Activated CD4-positive, alpha-beta T cell treated with anti-CD3 and anti-CD28 coated beads, Interleukin-2, amount 10 ng/mL, durations not matched to agents 24 days and 14 days (primary cell): ENCODE results near the gene ALDH7A1. TPM values are rescaled to one million over a fixed set of nuclear protein-coding genes. Genes with fewer than 3 reads are reported as not detected.
"Not testable (repeated sequence)": the region's sequence is repeated elsewhere in the genome, so short reads cannot be mapped to it uniquely, and the experiment has no call there.

Experiments used
- DNase-seq: peaks from one replicate; pipeline ENCODE4 v3.0.0; 2022
- H3K27ac Mint-ChIP-seq: one replicate; pipeline ENCODE4 v1.8.0; 2022; ENCODE audit warnings: mild to moderate bottlenecking, mixed read lengths
- H3K27me3 Mint-ChIP-seq: one replicate; pipeline ENCODE4 v1.8.0; 2022; ENCODE audit warnings: mixed read lengths
- H3K36me3 Mint-ChIP-seq: one replicate; pipeline ENCODE4 v1.8.0; 2022; ENCODE audit warnings: low read depth, mild to moderate bottlenecking, mixed read lengths
- H3K4me1 Mint-ChIP-seq: one replicate; pipeline ENCODE4 v1.8.0; 2021; ENCODE audit warnings: mixed read lengths
- H3K4me3 Mint-ChIP-seq: one replicate; pipeline ENCODE4 v1.8.0; 2022; ENCODE audit warnings: mild to moderate bottlenecking, moderate library complexity, mixed read lengths
- H3K9me3 Mint-ChIP-seq: one replicate; pipeline ENCODE4 v1.8.0; 2021; ENCODE audit warnings: mixed read lengths
- intact Hi-C: fragments of 100-400 bp; cut with micrococcal nuclease; formaldehyde crosslinking; loops from one replicate; pipeline ENCODE4 v1.15.1; 2023
- total RNA-seq: library from RNA; stranded (reverse); gene quantifications from 2 replicates; pipeline ENCODE4 v1.2.3, GENCODE V29; 2022

ALDH7A1 gene
- total RNA-seq, 1 donor from 2014 or later: 1.9 TPM

GRCh38 chr5:126579716-126580115, 15.3 kb downstream of the ALDH7A1 start:
- no peak overlapping the region for H3K4me3 Mint-ChIP-seq
- no peaks in the 10 kb centered on the region for H3K4me1 Mint-ChIP-seq
- no peak for DNase-seq
- no peaks in the 10 kb centered on the region for H3K36me3 Mint-ChIP-seq
- no peaks in the 10 kb centered on the region for H3K27me3 Mint-ChIP-seq
- H3K9me3 Mint-ChIP-seq: no peaks in the 10 kb centered on the region
- H3K27ac Mint-ChIP-seq: no peak overlapping the region
- intact Hi-C loops: no loop called here

GRCh38 chr5:126577415-126577814, 17.6 kb downstream of the ALDH7A1 start:
- Mint-ChIP-seq H3K4me1 (no peaks in the 10 kb centered on the region), H3K4me3 (no peak overlapping the region), H3K9me3 (no peaks in the 10 kb centered on the region), H3K27ac (no peak overlapping the region), H3K36me3 (no peaks in the 10 kb centered on the region), H3K27me3 (no peaks in the 10 kb centered on the region)
- no peak for DNase-seq
- intact Hi-C loops: no loop called here

GRCh38 chr5:126576974-126577373, 18.0 kb downstream of the ALDH7A1 start:
- H3K36me3 Mint-ChIP-seq: no peaks in the 10 kb centered on the region
- no peak overlapping the region for H3K4me3 Mint-ChIP-seq
- H3K9me3 Mint-ChIP-seq: no peaks in the 10 kb centered on the region
- H3K4me1 Mint-ChIP-seq: no peaks in the 10 kb centered on the region
- no peaks in the 10 kb centered on the region for H3K27me3 Mint-ChIP-seq
- intact Hi-C loops: no loop called here
- DNase-seq: no peak
- no peak overlapping the region for H3K27ac Mint-ChIP-seq

GRCh38 chr5:126575644-126576043, 19.4 kb downstream of the ALDH7A1 start:
- Mint-ChIP-seq H3K27me3 (peaks cover 2% of the 10 kb centered on the region), H3K4me1 (no peaks in the 10 kb centered on the region), H3K4me3 (no peak overlapping the region), H3K9me3 (no peaks in the 10 kb centered on the region), H3K36me3 (no peaks in the 10 kb centered on the region), H3K27ac (no peak overlapping the region)
- DNase-seq: no peak
- intact Hi-C loops: no loop called here

DNA sequence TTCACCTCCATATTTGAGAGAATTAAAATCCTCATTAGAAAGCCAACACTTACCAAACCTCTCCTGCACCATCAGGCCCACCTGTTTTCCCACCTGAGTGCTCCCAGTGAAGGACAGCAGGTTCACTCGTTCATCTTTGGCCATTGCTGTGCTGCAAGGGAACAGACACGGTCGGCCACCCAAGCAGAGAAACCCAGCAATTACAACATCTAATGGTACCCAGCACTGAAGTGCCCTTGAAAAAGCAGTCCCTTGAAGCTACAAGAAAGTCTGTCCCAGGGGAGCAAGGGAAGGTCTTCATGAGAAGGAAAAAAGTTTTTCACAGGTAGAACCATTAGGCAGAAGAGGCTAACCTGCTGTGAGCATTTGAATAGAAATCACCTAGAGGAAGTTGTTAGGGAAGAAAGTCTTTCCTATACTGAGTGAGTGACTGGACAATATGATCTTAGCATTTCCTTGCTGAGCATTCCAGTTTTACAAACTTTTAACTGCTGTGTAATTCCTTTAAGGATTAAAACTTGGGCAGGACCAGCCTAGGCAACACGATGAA, 26.7 kb downstream of the ALDH7A1 start:
- intact Hi-C loops: no loop called here
- H3K27ac Mint-ChIP-seq: no peak overlapping the region
- no peaks in the 10 kb centered on the region for H3K4me1 Mint-ChIP-seq
- no peak overlapping the region for H3K4me3 Mint-ChIP-seq
- no peaks in the 10 kb centered on the region for H3K9me3 Mint-ChIP-seq
- peaks cover 2% of the 10 kb centered on the region for H3K27me3 Mint-ChIP-seq
- no peak for DNase-seq
- no peaks in the 10 kb centered on the region for H3K36me3 Mint-ChIP-seq

DNA sequence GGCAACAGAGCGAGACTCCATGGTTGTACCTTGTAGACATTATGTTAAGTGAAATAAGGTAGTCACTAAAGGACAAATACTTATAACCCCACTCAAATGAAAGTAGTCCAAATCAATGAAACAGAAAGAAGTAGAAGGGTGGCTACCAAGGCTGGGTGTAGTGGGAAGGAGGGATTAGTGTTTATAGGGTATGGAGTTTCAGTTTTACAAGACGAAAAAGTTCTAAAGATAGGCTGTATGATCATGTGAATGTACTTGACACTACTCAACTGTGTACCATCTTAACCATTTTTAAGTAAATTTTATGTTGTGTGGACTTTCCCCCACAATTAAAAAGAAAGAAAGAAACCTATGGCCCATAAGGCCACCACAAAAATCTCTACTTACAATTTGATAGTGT, 32.2 kb downstream of the ALDH7A1 start:
- H3K4me3 Mint-ChIP-seq: no peak overlapping the region
- H3K27ac Mint-ChIP-seq: no peak overlapping the region
- no peak for DNase-seq
- intact Hi-C loops: no loop called here
- H3K36me3 Mint-ChIP-seq: no peaks in the 10 kb centered on the region
- no peaks in the 10 kb centered on the region for H3K27me3 Mint-ChIP-seq
- no peaks in the 10 kb centered on the region for H3K4me1 Mint-ChIP-seq
- no peaks in the 10 kb centered on the region for H3K9me3 Mint-ChIP-seq

- H3K9me3 Mint-ChIP-seq: no peaks in the 10 kb centered on the region
- DNase-seq: no peak
- H3K4me1 Mint-ChIP-seq: no peaks in the 10 kb centered on the region
- no peaks in the 10 kb centered on the region for H3K27me3 Mint-ChIP-seq
- H3K36me3 Mint-ChIP-seq: no peaks in the 10 kb centered on the region
- intact Hi-C loops: no loop called here
- no peak overlapping the region for H3K4me3 Mint-ChIP-seq
- H3K27ac Mint-ChIP-seq: no peak overlapping the region
Measured at GRCh38 chr5:126561908-126562307, 33.1 kb downstream of the ALDH7A1 start.

- H3K36me3 Mint-ChIP-seq, H3K27ac Mint-ChIP-seq, H3K9me3 Mint-ChIP-seq, H3K27me3 Mint-ChIP-seq, H3K4me3 Mint-ChIP-seq, DNase-seq, H3K4me1 Mint-ChIP-seq, intact Hi-C loops: not testable (repeated sequence)
Measured at GRCh38 chr5:126555101-126555500, 39.9 kb downstream of the ALDH7A1 start.

DNA sequence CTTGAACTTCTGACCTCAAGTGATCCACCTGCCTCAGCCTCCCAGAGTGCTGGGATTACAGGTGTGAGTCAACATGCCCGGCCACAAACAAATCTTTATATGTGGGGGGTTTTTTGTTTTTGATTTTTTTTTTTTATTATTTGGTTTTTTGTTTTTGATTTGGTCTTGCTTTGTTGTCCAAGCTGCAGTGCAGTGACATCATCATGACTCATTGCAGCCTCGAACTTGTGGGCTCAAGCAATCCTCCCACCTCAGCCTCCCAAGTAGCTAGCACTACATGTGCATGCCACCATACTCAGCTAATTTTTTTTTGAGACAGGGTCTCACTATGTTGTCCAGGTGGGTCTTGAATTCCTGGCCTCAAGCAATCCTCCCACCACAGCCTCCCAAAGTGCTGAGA, 42.4 kb downstream of the ALDH7A1 start:
- no peaks in the 10 kb centered on the region for H3K9me3 Mint-ChIP-seq
- no peaks in the 10 kb centered on the region for H3K27me3 Mint-ChIP-seq
- no peak overlapping the region for H3K27ac Mint-ChIP-seq
- intact Hi-C loops: no loop called here
- H3K36me3 Mint-ChIP-seq: no peaks in the 10 kb centered on the region
- DNase-seq: no peak
- H3K4me1 Mint-ChIP-seq: no peaks in the 10 kb centered on the region
- no peak overlapping the region for H3K4me3 Mint-ChIP-seq

DNA sequence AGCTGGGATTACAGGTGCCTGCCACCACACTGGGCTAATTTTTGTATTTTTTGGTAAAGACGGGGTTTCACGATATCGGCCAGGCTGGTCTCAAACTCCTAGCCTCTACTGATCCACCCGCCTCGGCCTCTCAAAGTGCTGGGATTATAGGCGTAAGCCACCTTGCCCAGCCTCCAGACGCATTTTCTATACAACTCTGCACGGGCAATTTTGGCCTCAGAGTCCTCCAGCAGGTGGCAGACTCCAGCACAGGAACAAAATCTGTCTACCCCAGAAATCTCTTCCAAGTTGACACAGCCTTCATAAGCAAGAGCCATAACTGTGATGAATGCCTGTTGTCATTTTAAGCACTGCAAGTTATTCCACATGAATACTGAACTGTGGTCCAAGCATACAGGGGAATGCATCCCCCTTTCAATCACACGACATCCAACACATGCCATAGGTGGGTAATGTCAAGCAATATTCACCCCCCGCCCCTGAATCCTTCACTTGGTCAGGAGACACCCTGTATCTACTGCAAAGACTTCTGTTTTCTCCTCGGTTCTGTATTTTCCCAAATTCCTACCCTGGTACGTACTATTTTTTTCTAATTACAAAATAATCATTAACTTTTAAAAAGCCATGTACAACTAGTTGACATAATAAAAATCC, 50.8 kb downstream of the ALDH7A1 start:
- DNase-seq: peak; percentile 74
- Mint-ChIP-seq H3K27me3 (peaks cover 2% of the 10 kb centered on the region), H3K9me3 (no peaks in the 10 kb centered on the region), H3K4me1 (no peaks in the 10 kb centered on the region), H3K4me3 (no peak overlapping the region), H3K27ac (no peak overlapping the region), H3K36me3 (no peaks in the 10 kb centered on the region)
- intact Hi-C loops: loop anchor here (2.0 kb wide), 1 partner anchor 949 kb away; no protein-coding TSS in a partner anchor

- no peak overlapping the region for H3K4me3 Mint-ChIP-seq
- no peak for DNase-seq
- H3K27ac Mint-ChIP-seq: no peak overlapping the region
- H3K4me1 Mint-ChIP-seq: no peaks in the 10 kb centered on the region
- H3K36me3 Mint-ChIP-seq: no peaks in the 10 kb centered on the region
- peaks cover 2% of the 10 kb centered on the region for H3K27me3 Mint-ChIP-seq
- intact Hi-C loops: loop anchor here (2.0 kb wide), 1 partner anchor 949 kb away; no protein-coding TSS in a partner anchor
- no peaks in the 10 kb centered on the region for H3K9me3 Mint-ChIP-seq
Measured at GRCh38 chr5:126543660-126544059, 51.4 kb downstream of the ALDH7A1 start.

- no peak overlapping the region for H3K27ac Mint-ChIP-seq
- H3K4me3 Mint-ChIP-seq: no peak overlapping the region
- intact Hi-C loops: no loop called here
- H3K27me3 Mint-ChIP-seq: peaks cover 2% of the 10 kb centered on the region
- H3K9me3 Mint-ChIP-seq: no peaks in the 10 kb centered on the region
- H3K36me3 Mint-ChIP-seq: no peaks in the 10 kb centered on the region
- no peaks in the 10 kb centered on the region for H3K4me1 Mint-ChIP-seq
- DNase-seq: no peak
Measured at GRCh38 chr5:126543009-126543408, 52.0 kb downstream of the ALDH7A1 start.

DNA sequence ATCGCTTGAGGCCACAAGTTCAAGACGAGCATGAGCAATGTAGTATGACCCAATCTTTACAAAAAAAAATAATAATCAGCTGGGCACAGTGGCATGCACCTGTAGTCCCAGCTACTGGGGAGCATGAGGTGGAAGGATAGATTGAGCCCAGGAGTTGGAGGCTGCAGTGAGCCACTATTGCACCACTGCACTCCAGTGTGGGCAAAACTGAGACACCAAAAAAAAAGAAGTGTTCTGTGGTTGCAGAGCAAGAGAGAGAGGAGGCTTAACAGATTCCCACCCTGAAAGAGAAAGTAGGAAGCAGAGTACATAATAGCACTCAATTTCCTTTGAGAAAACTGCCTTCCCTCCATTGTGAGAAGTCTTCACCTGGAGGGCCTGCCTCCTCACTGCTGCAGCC, 52.6 kb downstream of the ALDH7A1 start:
- Mint-ChIP-seq H3K4me1 (no peaks in the 10 kb centered on the region), H3K27me3 (peaks cover 2% of the 10 kb centered on the region), H3K9me3 (no peaks in the 10 kb centered on the region), H3K36me3 (no peaks in the 10 kb centered on the region), H3K4me3 (no peak overlapping the region), H3K27ac (no peak overlapping the region)
- intact Hi-C loops: no loop called here
- DNase-seq: no peak

GRCh38 chr5:126540631-126541030, 54.4 kb downstream of the ALDH7A1 start:
- Mint-ChIP-seq H3K27ac (no peak overlapping the region), H3K9me3 (no peaks in the 10 kb centered on the region), H3K27me3 (peaks cover 2% of the 10 kb centered on the region), H3K4me3 (no peak overlapping the region), H3K4me1 (no peaks in the 10 kb centered on the region), H3K36me3 (no peaks in the 10 kb centered on the region)
- no peak for DNase-seq
- intact Hi-C loops: no loop called here

DNA sequence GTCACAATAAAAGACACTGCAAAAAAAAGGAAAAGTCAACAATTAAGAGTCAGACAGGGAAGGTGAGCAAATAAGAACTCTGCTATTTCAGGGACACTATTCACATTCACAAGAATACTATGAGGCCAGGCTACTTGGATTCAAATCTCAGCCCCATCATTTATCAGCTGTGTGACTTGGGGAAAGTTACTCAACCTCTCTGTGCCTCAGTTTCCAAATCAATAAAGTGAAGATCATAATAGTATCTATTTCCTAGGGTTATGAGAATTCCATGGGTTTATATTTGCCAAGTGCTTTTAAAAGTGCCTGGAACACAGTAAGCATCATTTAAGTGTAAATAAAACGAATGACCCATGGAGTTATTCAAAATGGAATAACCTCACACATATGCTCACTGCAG, 56.4 kb downstream of the ALDH7A1 start:
- H3K4me1 Mint-ChIP-seq: no peaks in the 10 kb centered on the region
- no peaks in the 10 kb centered on the region for H3K9me3 Mint-ChIP-seq
- no peak overlapping the region for H3K4me3 Mint-ChIP-seq
- H3K27ac Mint-ChIP-seq: no peak overlapping the region
- DNase-seq: no peak
- H3K36me3 Mint-ChIP-seq: no peaks in the 10 kb centered on the region
- intact Hi-C loops: no loop called here
- peaks cover 2% of the 10 kb centered on the region for H3K27me3 Mint-ChIP-seq
